ENCODE data around the gene AAGAB.
"Not testable (repeated sequence)": the region's sequence is repeated elsewhere in the genome, so short reads cannot be mapped to it uniquely, and the experiment has no call there.

Gene AAGAB

DNA sequence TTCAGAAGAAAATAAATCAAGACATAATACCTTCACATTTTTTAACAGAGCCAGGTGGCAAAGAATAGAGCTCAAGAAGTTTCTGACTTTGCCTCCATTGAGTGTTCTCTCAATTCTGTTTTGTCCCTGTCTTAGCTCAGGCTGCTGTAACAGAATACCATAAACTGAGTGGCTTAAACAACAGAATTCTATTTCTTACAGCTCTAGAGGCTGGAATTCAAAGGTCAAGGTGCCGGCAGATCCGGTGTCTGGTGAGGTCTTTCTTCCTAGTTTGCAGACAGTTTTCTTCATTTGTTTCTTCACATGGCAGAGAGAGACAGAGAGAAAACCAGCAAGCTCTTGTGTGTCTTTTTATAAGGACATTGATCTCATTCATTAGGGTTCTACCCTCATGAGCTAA is 25.8 kb upstream of the AAGAB start:
- H3K4me3 ChIP-seq = no peak overlapping the region
- H3K4me1 ChIP-seq = no peaks in the 10 kb centered on the region
- TF ChIP-seq Cebpa-rat (IDR thresholded peaks at IDR 0.05) = no peak
- no peak overlapping the region for H3K27ac ChIP-seq
- H3K27me3 ChIP-seq = no peaks in the 10 kb centered on the region
- no peaks in the 10 kb centered on the region for H4K20me1 ChIP-seq
- H3K9ac ChIP-seq = no peak overlapping the region
- H3K36me3 ChIP-seq = no peaks in the 10 kb centered on the region
- peaks cover 3% of the 10 kb centered on the region; the same call in 1 of the 2 replicates for H3K9me3 ChIP-seq
- no peak overlapping the region for H3K4me2 ChIP-seq

DNA sequence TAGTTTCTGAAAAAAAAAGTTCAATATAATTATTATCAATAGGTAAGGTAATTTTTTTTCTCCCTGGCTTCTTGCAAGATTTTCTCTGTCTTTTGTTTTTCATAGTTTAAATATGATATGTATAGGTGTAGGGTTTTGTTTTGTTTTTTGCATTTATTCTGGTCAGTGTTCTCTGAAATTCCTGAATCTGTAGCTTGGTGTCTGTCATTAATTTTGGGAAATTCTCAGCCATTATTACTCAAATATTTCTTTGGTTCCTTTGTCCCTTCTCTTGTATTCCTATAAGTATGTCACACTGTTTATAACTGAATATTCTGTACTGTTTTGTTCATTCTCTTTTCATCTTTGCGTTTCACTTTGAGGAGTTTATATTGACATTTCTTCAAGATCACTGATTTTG is 22.2 kb upstream of the AAGAB start:
- Histone ChIP-seq H4K20me1 (no peaks in the 10 kb centered on the region), H3K27me3 (no peaks in the 10 kb centered on the region), H3K4me3 (no peak overlapping the region), H3K36me3 (no peaks in the 10 kb centered on the region), H3K27ac (no peak overlapping the region), H3K9ac (no peak overlapping the region), H3K4me2 (no peak overlapping the region), H3K4me1 (no peaks in the 10 kb centered on the region), H3K9me3 (peaks cover 15% of the 10 kb centered on the region)
- no peak for TF ChIP-seq Cebpa-rat (IDR thresholded peaks at IDR 0.05)

DNA sequence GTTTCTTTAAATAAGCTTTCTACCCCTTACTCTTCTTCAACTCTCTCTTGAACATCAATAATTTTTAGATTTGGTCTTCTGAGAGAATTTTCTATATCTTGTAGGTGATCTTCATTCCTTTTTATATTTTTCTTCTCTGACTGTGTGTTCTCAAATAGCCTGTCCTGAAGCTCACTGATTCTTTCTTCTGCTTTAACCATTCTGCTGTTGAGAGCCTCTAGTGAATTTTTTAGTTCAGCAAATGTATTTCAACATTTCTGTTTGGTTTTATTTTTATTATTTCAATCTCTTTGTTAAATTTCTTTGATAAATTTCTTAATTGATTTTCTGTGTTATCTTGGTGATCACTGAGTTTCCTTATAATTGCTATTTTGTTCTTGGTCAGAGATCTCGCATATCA is 19.8 kb upstream of the AAGAB start:
- no peak for TF ChIP-seq Cebpa-rat (IDR thresholded peaks at IDR 0.05)
- H4K20me1 ChIP-seq = no peaks in the 10 kb centered on the region
- H3K27ac ChIP-seq = no peak overlapping the region
- no peak overlapping the region for H3K4me2 ChIP-seq
- no peaks in the 10 kb centered on the region for H3K4me1 ChIP-seq
- H3K4me3 ChIP-seq = no peak overlapping the region
- H3K9ac ChIP-seq = no peak overlapping the region
- peaks cover 15% of the 10 kb centered on the region for H3K9me3 ChIP-seq
- H3K36me3 ChIP-seq = no peaks in the 10 kb centered on the region
- no peaks in the 10 kb centered on the region for H3K27me3 ChIP-seq

DNA sequence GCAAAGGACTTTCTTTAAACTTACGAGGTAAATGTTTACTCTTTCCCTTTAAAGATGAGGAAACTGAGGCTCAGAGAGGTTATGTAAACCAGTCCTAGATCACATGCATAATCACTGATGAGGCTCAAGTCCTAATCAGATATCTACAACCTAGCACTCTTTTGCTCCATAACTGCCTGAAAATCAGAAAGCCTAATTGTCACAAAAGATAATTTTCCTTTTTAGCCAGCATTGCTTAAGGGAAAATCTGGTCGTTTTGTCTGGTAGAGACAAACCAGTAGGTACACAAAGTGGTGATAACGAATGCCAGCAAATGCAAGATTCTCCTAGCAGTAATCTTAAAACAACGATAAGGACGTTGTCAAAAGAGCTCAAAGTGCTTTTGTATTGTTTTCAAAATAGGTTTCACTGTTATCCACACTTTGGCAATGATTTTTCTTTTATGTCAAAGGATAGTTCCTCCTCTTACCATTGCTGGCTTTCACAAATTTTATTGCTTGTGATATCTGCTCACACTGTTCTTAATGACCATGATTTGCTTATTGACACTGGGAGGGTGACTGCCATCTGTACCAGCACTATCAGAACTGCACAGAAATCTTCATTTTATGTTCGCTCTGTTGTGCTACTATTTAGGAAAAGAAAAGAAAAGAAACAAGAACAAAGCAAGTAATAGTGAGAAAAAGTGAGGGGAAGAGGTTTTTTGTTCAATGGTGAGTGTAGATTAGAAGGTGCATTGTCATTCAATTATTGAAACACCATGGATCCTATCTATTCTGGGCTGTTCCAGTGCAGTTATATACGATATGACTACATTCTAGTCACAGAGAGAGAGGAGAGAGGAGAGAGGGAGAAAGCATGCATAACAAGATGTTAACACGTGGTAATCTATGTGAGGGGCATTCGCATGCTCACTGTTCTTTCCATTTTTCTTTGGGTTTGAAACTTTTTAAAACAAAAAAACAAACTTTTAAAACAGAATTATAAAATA is 13.8 kb upstream of the AAGAB start:
- no peak overlapping the region for H3K4me2 ChIP-seq
- no peaks in the 10 kb centered on the region; the same call in 1 of the 2 replicates for H3K9me3 ChIP-seq
- no peaks in the 10 kb centered on the region for H3K4me1 ChIP-seq
- no peaks in the 10 kb centered on the region for H3K27me3 ChIP-seq
- no peak overlapping the region for H3K4me3 ChIP-seq
- H4K20me1 ChIP-seq = no peaks in the 10 kb centered on the region
- no peak for TF ChIP-seq Cebpa-rat (IDR thresholded peaks at IDR 0.05)
- H3K9ac ChIP-seq = no peak overlapping the region
- H3K36me3 ChIP-seq = no peaks in the 10 kb centered on the region
- H3K27ac ChIP-seq = no peak overlapping the region

DNA sequence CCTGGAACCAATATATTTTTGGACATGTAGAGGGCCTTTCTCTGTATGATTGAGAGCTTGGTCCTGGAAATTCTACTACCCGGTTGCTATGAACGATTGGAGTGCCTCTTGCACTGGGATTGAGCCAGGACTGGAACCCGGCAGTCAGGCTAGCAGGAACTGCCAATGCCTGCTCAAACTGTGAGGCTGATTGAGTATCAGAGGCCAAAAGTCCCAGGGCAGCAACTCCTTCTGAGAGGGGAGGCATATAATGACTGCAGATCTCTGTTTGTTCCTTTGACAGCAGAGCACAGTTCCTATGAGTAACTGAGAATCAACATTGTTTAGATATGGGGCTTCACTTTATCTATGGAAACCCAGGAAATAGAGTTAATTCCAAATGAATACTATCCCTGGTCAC is 13.0 kb upstream of the AAGAB start:
- Histone ChIP-seq H3K27ac (no peak overlapping the region), H3K9ac (no peak overlapping the region), H3K36me3 (no peaks in the 10 kb centered on the region), H3K4me2 (no peak overlapping the region), H3K4me3 (no peak overlapping the region), H3K4me1 (no peaks in the 10 kb centered on the region), H3K9me3 (no peaks in the 10 kb centered on the region; the same call in 1 of the 2 replicates), H4K20me1 (no peaks in the 10 kb centered on the region), H3K27me3 (no peaks in the 10 kb centered on the region)
- TF ChIP-seq Cebpa-rat (IDR thresholded peaks at IDR 0.05) = no peak

DNA sequence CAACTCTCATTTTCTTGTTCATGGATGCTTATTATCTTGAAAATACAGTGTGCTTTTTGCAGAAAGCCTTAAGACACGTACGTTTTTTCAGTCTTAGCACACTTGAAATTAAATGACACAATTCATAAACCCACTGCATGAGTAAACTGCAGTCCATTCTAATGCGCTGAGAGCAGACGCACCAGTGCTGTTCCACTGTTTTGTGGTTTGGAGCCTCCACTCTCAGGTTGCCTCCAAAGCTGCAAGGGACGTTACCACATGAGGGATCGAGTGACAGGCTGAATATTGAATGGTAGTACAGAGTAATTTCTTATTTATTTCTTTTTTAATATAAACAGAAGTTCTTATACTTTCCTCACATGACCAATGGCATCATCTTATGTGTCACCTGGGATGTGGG is 12.4 kb upstream of the AAGAB start:
- no peak overlapping the region for H3K9ac ChIP-seq
- no peak for TF ChIP-seq Cebpa-rat (IDR thresholded peaks at IDR 0.05)
- H3K4me1 ChIP-seq = no peaks in the 10 kb centered on the region
- no peaks in the 10 kb centered on the region for H3K27me3 ChIP-seq
- no peaks in the 10 kb centered on the region for H3K36me3 ChIP-seq
- H3K4me2 ChIP-seq = no peak overlapping the region
- H4K20me1 ChIP-seq = no peaks in the 10 kb centered on the region
- no peak overlapping the region for H3K4me3 ChIP-seq
- H3K9me3 ChIP-seq = no peaks in the 10 kb centered on the region; the same call in 1 of the 2 replicates
- no peak overlapping the region for H3K27ac ChIP-seq

DNA sequence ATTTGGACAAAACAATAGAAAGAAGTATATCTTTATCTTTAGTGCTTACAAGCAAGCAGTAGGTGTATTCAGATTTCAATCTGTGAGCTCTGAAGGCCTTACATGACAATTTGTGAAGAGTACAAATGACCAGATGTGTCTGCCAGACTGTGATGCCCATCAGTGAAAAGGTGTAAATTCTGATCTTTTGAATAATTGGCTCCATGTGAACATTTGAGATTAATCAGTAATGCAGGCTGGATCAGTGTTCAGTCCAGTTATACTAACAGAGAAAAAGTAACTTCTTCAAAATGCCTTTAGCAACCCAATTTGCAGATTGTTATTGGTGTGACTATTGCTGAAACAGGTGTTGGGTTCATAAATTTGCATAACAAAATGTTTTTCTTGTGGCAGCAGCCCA is 5.3 kb upstream of the AAGAB start:
- Histone ChIP-seq H3K4me1 (peaks cover 6% of the 10 kb centered on the region; the same call in 1 of the 2 replicates), H3K9ac (no peak overlapping the region), H3K27me3 (no peaks in the 10 kb centered on the region), H3K27ac (no peak overlapping the region), H3K36me3 (no peaks in the 10 kb centered on the region), H4K20me1 (no peaks in the 10 kb centered on the region), H3K4me3 (no peak overlapping the region), H3K9me3 (no peaks in the 10 kb centered on the region), H3K4me2 (no peak overlapping the region)
- no peak for TF ChIP-seq Cebpa-rat (IDR thresholded peaks at IDR 0.05)

DNA sequence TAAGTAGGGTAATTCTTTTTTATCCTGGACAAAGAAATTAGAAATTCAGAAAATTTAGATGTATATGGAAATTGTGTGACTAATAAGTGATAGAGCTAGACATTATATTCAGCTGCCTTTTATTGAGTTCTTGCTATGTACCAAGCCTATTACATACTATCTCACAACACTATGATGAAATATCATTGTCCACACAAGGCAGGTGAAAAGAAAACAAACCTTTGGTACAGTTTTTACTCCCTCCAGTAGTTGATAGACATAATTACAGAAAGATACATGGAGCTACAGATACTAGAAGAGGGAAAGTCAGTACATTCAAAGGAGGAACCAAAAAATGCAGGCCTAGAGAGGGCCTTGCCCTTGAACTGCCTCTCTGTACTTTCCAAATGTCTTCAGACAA is 4.9 kb upstream of the AAGAB start:
- peaks cover 6% of the 10 kb centered on the region; the same call in 1 of the 2 replicates for H3K4me1 ChIP-seq
- no peak for TF ChIP-seq Cebpa-rat (IDR thresholded peaks at IDR 0.05)
- H3K9ac ChIP-seq = no peak overlapping the region
- H3K4me3 ChIP-seq = no peak overlapping the region
- no peak overlapping the region for H3K27ac ChIP-seq
- no peaks in the 10 kb centered on the region for H3K36me3 ChIP-seq
- no peaks in the 10 kb centered on the region for H4K20me1 ChIP-seq
- no peaks in the 10 kb centered on the region for H3K9me3 ChIP-seq
- H3K4me2 ChIP-seq = no peak overlapping the region
- no peaks in the 10 kb centered on the region for H3K27me3 ChIP-seq

DNA sequence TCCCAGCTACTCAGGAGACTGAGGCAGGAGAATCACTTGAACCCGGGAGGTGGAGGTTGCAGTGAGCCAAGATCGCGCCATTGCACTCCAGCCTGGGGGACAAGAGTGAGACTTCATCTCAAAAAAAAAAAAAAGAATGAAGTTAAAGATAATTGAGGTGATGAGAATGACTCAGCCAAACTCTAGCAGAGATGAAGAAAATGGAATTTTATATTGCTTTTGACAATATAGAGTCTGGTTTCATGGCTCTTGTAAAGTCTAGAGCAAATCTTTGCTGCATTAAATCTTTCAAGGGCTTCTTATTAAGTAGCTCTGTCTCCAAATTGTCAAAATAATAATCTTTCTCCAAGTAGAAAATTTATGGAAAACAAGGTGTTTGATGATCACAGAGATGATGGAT is 4.0 kb upstream of the AAGAB start:
- H4K20me1 ChIP-seq, H3K9ac ChIP-seq, H3K27me3 ChIP-seq, H3K4me3 ChIP-seq, H3K9me3 ChIP-seq, H3K27ac ChIP-seq, H3K4me2 ChIP-seq, H3K36me3 ChIP-seq: not testable (repeated sequence)
- H3K4me1 ChIP-seq = peaks cover 12% of the 10 kb centered on the region

DNA sequence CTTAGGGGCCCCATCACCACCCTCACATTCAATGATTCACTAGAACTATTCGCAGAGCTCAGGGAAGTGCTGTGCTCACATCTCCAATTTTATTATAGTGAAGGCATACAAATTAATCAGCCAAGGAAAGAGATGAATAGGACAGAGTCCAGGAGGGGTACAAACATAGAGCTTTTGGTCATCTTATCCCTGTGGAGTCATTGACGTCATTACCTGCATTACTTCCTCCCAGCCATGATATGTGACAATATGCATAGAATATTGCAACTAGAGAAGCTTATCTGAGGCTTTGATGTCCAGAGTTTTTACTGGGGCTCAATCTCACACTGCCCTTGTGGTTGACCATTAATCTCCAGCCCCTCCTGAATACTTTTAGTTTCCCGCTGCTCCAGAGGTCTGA is 1.6 kb upstream of the AAGAB start:
- H3K36me3 ChIP-seq = no peaks in the 10 kb centered on the region
- H3K27ac ChIP-seq = no peak overlapping the region
- no peaks in the 10 kb centered on the region for H3K27me3 ChIP-seq
- peaks cover 23% of the 10 kb centered on the region for H3K4me1 ChIP-seq
- TF ChIP-seq Cebpa-rat (IDR thresholded peaks at IDR 0.05) = no peak
- H3K9ac ChIP-seq = no peak overlapping the region
- no peak overlapping the region for H3K4me3 ChIP-seq
- H4K20me1 ChIP-seq = no peaks in the 10 kb centered on the region; the same call in 1 of the 2 replicates
- no peak overlapping the region for H3K4me2 ChIP-seq
- no peaks in the 10 kb centered on the region for H3K9me3 ChIP-seq
